GM12864 (cell line): ENCODE results near the gene PTPRCAP.

Experiments used
- DNase-seq: peaks from one replicate; pipeline ENCODE4 v3.0.0-alpha.2; 2011; ENCODE audit warnings: low read depth
- H3K4me3 ChIP-seq: 2 replicates; pipeline ENCODE4 v1.5.1; 2011; ENCODE audit warnings: mild to moderate bottlenecking, low read depth, low read length, control low read depth
- CTCF ChIP-seq: IDR thresholded peaks from 2 replicates; pipeline ENCODE4 v1.5.1; 2011; ENCODE audit warnings: low read depth, mild to moderate bottlenecking, moderate library complexity, low read length, control low read depth, inconsistent platforms; ENCODE audit errors: missing control alignments

The PTPRCAP gene

GRCh38 chr11:67438158-67438902 lies 848 bp upstream of the PTPRCAP start:
- peak; percentile 1 for TF ChIP-seq CTCF
- no peak for DNase-seq
- H3K4me3 ChIP-seq, result peak overlapping the region; percentile 87

DNA sequence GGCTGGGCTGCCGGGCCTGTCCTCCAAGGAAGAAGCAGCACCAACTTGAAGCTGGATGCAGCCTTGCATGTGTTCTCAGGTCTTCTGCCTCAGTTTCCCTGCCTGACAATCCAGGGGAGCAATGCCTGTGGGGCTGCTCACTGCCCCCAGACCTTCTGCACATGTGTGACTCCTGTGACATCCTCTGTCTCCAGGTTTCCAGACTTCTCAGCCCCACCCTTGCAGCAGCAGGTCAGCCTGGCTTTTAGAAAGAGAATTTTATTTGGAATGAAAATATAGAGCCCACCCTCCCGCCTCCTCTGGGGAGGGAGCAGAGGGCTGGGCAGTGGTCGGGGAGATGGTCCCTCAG lies 301 bp upstream of the PTPRCAP start:
- peak overlapping the region; percentile 87 for H3K4me3 ChIP-seq
- TF ChIP-seq CTCF, result no peak
- no peak for DNase-seq

DNA sequence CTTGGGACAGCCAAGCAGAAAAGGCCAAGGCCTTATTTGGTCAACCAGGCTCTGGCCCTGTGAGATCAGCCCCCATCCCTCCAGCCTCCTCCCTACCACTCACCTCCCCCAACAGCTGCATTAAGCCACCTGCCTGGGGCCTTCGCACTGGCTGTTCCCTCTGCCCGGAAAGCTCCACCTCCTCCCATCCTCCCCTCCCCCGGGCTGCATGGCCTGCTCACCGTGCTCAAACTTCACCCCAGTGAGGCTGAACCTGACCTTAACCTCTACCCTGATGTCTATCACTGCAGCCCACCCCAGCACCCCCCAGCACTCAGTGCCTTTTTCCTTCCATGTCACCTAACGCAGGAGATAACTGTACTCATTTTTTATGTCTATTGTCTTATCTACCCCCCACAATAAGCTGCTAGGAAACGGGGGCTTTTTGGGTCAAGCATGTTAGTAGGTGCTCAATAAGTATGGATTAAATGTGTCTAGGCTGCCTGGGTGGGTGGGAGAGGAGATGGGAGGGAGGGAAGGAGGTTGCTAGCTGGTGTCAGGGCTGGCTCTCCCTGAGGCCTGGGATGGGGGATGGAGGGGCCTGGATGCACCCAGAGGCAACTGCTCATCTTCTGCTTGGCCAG lies 912 bp downstream of the PTPRCAP start:
- TF ChIP-seq CTCF, result no peak
- peak overlapping the region; percentile 87 for H3K4me3 ChIP-seq
- peak; percentile 75 for DNase-seq

GRCh38 chr11:67435727-67436458 lies 1.6 kb downstream of the PTPRCAP start:
- no peak for TF ChIP-seq CTCF
- H3K4me3 ChIP-seq, result peak overlapping the region; percentile 87
- no peak for DNase-seq

GRCh38 chr11:67435031-67435726 lies 2.3 kb downstream of the PTPRCAP start:
- peak overlapping the region; percentile 87 for H3K4me3 ChIP-seq

DNA sequence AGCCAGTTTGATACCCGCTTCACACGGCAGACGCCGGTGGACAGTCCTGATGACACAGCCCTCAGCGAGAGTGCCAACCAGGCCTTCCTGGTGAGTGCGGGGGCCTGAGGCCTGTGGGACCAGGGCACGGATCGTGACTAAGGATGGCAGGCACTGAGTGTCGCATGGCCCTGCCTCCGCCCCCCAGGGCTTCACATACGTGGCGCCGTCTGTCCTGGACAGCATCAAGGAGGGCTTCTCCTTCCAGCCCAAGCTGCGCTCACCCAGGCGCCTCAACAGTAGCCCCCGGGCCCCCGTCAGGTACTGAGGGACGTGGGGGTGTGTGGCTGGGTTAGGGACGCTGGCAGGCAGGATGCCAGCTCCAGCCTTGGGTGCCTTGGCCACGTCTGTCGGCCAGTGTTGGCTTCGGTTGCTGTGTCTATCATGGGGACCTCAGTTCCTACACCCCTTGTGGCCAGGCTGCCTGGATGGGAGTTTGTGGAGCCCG lies 3.0 kb downstream of the PTPRCAP start:
- DNase-seq, result no peak
- no peak for TF ChIP-seq CTCF
- H3K4me3 ChIP-seq, result peak overlapping the region; percentile 87

More at GRCh38 chr11:67435031-67435726, 2.3 kb downstream of the PTPRCAP start:
- DNase-seq, result no peak
- TF ChIP-seq CTCF, result no peak
